ENCODE measurements around the gene GAS7.
"Not testable (repeated sequence)": the region's sequence is repeated elsewhere in the genome, so short reads cannot be mapped to it uniquely, and the experiment has no call there.

Gene GAS7

DNA sequence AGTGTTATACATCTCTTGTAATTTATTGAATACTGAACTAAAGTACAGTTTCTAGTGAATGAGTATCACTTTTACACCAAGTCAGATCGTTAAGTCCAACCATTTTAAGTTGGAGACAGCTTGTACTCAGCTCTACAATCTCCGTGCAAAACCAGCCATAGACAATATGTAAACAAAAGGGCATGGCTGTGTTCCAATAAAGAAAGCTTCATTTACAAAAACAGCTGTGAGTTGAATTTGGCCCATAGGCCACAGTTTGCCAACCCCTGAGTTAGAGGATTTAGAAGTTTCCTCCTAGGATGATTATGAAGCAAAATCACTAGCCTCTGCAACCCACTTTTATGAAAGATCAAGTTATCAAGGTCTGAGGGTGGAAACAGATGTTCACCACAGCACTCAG, 187.7 kb downstream of the GAS7 start:
- DNase-seq, result no peak

DNA sequence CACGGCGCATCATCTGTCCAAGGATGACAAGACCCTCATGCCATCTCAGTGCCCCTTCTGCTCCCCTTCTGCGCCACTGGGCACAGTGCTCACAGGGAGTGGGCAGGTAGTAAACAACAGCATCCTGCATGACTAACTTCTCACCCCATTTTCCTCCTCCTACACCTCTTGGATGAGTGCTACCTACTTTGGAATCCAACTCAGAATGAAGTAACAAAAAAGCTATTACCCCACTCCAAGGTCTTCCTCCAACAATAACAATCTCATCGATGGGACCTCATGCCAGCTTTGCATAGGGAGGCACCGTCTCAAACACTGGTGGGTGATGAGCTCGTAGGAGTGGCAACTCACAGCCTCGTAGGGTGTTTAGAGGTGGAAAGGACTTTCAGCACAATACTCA, 194.7 kb downstream of the GAS7 start:
- DNase-seq, result no peak

DNA sequence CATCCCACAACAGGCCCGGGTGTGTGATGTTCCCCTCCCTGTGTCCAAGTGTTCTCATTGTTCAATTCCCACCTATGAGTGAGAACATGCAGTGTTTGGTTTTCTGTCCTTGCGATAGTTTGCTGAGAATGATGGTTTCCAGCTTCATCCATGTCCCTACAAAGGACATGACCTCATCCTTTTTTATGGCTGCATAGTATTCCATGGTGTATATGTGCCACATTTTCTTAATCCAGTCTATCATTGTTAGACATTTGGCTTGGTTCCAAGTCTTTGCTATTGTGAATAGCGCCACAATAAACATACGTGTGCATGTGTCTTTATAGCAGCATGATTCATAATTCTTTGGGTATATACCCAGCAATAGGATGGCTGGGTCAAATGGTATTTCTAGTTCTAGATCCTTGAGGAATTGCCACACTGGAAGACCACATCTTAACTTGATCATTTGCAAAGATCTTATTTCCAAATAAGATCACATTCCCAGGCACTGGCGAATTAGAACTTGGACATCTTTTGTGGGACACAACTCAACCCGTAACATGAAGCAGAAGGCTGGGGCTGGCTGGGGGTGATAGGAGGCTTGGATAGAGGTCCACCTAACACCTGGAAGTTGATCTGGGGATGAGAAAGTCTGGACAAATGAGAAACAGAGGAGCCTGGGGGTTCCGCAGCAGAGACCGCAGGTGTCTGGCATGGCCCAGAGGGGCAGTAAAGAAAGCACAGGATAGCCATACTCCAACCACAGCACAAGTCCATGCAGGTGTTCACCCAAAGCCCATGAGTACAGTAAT, 195.6 kb downstream of the GAS7 start:
- DNase-seq, result not testable (repeated sequence)

DNA sequence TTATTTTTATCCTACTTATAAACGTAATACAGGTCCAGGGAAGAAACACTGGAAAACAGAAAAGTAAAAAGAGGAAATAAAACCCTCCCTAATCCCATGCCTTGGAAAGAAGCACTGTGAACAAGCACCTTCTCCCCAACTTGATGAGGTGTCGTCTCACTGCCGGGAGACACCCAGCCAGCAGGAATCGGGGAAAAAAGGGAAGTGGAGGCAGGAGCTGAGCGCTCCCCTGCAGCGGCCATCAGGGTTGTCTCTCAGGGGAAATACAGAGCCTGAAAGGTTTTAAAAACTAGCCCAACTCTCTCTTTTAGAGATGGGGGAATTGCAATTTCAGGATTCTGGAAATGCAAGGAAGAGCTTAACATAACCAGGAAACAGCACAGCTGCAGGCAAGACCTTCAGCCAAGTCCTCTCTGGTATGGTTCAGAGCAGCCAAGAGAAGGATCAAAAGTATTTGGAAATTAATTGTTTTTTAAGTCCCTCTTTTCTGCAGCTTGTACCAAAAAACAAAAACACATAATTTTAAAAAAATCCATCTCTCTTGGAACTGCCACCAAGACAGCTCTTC, 197.0 kb downstream of the GAS7 start:
- DNase-seq, result no peak

DNA sequence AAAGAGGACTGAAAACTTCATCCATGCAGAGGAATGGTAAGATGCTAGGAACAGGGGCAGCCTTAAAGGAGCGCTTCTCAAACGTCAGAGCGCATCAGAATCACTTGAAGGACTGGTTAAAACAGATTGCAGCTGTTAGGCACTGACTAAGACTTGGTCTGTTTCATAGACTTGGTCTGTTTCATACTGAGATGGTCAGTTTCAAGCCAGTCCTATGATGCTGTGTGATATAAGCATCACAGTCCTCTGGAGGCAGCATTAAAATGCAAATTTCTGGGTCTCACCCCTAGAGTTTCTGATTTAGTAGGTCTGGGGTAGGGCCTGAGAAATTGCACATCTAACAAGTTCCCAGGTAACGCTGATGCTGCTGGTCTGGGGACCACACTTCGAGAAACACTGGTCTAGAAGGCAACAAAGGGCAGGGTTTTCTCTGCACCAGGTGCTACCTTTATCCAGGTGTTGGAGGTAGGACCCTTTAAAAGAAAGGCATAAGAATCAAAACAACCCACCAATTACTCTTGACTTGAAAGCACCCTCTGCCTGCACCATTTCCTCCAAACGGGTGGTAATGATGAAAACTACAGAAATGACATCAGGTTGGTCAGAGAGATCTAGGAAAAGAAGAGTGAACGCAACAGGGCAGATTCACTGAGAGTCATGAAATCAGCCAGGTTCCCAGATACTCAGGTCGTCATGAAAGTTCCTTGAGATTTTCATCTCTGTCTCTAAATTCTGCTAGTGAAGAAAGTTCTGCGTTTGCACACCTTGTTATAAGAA, 198.3 kb downstream of the GAS7 start:
- no peak for DNase-seq

DNA sequence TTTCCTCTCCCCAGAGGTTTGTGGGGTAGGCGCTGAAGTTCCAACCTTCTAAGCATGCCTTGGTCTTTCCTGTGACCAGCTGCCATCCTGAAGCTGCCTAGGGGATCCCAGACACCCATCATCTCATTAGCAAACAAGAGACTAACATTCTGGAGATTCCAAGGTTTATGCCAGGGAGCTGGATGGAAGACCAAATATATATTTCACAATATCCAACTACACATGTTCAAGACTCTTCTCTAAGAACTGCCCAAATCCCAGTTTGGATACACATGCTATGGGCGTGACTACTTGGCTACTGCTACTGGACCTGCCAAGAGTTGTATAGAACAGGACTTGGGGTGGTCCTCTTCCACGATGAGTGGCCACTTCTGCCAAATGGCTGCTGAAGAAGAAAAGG, 200.3 kb downstream of the GAS7 start:
- no peak for DNase-seq

DNA sequence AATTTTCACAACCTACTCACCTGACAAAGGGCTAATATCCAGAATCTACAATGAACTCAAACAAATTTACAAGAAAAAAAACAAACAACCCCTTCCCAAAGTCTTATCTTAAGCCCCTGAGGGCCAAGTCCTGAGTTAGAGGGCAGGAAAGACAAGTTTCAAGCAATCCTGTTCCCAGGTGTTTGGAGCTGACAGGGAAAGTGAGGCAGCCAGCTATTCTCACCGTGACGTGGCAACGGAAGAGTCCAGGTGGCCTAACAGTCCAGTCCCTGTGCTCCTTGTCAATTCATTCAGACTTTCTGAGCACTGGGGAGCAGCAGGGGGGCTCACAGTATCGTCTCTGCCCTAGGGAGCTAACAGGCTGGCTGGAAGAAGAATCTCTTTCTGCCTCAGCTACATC, 203.6 kb downstream of the GAS7 start:
- no peak for DNase-seq

DNA sequence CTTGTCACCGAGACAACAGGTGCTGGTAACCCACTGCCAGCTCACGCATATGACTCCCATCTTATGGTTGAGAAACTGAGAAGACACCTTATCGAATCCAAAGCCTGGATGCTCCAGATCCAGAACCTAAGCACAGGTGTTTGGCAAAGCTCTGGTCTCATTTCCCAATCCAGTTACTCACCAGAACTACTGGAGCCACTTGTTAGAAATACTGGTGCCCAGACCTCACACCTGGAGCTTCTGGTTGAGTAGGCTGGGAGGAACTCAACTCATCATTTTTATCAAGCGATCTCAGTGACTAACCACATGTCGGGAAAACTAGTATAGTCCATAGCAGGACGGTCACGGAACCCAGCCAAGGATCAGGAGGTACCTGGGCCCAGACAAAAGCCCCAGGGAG, 206.6 kb downstream of the GAS7 start:
- no peak for DNase-seq

DNA sequence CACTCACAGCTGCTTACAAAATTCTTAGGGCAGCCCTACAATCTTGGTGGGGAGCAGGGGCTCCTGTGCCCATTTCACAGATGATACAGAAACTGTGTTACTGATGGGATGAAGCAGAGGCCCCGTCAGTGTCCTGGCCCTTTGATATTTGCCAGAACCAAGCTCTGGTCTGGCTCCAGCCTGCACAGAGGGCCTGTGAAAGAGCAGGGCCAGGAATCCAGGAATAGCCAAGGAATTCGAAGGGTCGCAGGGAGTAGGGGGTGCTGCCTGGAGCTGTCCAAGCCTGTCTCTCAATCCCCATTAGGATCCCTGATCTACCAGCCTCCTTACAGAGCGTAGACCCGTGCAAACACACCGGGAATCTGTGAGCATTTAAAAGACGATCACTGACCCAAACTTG, 207.1 kb downstream of the GAS7 start:
- no peak for DNase-seq

DNA sequence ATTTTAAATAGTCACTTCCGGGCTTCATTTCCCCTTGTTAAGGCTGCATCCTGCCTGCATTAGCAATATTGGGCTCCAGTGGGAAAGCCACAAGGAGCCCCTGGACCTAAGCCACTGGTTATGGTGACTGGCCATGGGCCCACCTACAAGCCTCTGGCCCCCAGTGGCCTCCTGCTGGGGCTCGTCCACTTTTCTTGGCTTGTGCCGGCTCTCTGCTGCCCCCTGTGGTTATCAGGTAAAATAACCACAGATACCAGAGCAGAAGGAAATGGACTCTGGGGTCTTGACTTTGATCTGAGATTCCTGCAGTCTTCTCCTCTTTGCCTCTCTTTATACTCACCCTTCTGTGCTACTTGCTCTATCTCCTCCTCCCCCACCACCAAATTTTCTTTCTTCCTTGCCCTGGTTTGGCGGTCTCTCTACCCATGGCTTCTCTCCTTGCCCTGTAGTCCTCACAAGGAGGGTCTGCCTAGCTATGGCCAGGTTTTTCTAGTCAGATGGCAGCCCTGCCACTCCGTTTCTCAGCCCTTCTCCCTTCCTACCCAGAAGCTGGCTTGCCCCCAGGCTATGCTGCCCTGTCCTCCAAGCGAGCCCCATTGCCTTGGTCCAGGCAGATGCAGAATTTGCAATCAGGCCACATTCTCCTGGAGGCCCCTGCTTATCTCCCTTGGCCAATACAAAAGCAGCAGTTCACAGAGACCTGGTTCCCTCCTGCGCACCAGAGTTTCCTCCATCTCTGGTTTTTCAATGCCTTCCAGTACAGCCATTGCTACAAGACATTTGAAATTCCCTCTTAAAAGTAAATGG, 210.4 kb downstream of the GAS7 start:
- DNase-seq, result peak; percentile 24

DNA sequence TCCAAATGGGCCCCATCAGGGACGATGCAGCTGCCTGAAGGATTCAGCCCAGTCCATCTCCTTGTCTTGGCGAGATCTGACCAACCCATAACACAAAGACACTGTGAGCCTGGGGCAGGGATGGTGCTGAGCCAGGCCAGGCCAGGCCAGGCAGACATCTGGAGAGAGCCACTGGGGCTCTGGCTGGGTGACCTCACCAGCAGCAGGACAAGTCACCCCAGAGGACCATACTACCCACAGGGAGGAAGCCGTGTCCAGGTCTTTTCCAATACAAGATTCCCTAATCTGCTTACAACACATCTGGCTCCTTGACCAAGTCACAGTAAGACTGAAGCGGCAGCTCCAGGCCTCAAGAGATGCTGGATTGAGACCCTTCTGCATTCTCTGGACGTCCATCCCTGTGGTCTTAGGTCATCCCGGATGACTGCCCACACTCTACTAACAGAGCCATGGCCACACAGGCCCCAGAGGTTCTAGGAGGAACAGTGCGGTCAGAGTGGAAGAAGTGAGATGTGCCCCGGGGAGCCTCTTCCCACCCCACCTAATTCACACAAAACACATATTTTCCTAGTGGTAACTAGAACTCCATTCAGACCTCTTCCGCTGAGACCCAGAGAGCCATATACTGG, 211.5 kb downstream of the GAS7 start:
- DNase-seq, result no peak

DNA sequence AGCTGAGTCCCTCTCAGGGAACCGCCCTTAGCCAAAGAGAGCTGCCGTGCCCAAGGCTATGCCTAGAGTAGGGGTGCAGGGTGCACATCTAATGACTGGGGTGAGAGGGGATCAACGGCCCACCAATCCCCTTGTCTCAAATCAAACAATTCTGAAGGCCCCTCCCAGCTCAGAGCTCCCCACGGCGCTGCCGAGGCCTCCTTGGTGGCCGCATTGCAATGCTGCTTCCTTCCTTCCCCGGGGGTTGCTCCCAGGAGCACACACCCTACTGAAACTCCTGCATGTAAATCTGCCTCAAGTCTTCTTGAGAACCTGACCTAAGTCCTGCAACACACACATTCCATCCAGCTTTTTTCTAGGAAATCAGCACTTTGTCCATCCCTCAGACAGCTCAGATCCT, 212.8 kb downstream of the GAS7 start:
- DNase-seq, result no peak

DNA sequence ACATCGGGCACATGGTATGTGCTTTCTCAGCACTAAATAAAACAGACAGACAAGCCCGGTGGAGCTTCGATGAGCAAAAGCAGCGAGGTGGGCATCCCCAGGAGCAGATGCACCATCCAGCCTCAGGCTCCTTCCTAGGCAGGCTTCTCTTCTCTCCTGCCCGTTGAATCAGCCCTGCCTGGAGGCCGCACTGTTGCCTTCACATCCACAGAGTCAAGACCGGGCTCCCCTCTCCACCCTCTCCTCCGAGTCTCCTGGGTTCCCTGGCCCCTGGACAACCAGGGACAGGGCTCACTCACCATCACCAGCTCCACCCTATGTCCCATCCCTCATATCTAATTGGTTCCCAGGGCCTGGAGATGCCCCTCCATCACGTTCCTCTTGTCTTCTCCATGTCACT, 213.6 kb downstream of the GAS7 start:
- DNase-seq, result no peak

DNA sequence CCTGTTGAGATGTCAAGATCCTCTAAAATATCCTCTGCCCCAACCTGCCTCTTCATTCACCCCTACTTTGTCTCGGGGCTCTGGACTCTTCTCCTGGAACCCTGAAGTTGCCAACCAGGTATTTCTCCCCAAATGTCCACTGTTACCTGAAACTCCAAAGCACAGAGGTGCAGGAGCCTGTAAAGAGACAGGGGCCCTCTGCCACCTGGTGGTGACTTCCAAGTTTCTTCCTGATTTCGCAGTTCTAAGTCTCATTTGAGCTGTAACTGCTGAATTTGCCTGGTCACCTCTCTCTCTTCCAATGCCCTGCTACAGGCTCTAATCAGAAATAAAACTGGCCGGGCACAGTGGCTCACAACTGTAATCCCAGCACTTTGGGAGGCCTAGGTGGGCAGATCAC, 216.2 kb downstream of the GAS7 start:
- no peak for DNase-seq

DNA sequence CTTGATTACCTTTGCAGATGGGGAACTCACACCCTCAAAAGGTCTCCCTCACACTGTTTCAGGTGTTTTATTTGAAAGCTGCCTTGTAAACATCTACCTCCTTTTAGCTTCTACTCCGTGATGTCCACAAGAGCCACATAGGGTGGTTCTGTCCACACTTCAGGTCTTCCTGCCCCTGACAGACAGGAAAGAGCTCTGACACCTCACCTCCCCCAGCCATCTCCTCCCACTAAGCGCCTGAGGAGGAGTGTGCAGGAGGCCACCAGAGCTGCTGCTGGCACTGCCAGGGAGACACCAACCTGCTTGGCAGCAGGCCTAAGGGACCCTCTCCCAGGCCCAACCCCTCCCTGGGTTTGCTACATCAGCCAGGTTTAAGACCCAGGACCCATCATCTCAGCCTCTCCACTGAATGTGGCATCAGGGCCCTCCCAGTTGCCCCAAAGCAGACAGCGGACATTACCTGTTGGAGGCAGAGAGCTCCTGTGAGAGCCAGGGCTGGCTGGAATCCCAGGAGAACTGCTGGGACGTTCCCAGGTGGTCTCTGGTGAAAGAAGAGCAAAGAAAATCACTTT, 217.0 kb downstream of the GAS7 start:
- DNase-seq, result no peak

DNA sequence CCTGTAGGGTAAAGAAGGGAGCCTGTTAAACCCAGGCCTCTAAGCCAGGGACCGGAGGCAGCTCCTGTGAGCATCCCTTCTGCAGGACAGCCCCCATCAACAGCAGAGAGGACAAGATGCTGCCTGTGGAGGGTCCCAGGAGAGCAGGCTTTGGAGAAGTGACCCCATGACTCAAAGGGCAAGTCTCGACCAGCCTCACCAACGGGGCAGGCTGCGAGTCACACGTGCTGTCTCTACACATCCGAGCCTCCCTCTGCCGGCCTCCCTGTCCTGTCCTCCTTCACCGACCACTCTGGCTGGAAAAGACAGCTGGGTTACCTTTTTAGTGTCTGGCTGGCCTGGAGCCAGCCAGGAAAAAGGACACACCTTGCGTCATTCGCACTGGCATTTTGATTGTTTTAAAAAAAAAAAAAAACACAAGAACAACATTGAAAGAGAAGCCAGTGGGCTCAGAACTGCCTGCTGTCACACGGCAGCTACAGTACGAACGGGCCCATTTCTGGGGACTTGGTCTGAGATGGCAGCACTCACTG, 218.9 kb downstream of the GAS7 start:
- no peak for DNase-seq

DNA sequence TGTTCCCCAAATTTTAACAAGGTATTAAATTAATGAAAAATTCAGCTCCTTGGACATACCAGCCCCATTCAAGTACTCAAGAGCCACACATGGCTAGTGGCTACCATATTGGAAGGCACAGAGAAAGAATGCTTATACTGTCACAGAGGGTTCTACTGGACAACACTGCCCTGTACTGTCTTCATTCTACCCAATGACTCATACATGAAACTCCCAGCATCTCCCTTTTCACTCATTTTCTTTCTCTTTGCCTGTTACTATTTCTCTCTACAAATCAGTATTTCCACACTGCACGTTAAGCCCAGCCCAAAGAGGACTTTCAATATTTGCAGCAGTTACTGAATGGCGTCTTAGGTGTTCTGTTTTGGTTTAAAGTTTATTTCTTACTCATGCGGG, 221.2 kb downstream of the GAS7 start:
- no peak for DNase-seq

DNA sequence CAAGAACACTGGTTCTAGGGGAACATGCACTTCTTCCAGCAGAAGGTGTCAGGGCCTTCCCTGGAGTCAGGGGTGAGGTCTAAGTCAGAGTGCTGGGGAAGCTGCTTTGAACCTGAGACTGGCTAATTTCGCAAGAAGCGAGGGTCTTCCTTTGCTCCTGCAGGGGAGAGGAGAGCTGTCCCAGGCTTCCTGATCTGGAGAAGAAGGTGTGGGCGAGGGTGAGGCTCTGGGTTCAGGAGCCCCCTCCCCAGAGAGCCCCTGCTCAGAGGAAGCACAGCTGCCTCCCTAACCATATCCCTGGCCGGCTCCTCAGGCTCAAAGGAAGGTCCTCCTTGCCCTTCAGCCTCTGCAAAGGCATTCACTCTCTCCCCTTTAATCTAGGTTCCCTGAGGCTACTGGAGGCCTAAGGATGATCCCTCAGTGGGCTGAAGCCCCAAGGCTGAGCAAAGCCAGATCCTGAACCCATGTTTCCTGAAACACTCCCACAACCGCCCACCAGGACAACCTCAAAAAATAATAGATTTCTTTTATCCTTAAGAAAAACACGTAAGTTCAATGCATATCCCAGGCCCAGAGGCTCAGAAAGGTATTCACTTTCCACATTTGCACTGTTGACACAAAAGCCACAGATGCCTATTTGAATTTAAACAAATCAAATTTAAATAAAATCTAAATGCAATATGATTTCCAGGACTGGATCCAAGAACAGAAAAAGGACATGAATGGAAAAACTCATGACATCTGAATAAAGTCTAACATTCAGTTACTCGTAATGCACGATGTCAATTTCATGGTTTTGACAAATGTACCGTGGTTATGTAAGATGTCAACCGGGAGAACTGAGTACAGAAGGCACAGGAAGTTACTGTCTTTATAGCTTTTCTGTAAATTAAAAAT, 221.9 kb downstream of the GAS7 start:
- no peak for DNase-seq

DNA sequence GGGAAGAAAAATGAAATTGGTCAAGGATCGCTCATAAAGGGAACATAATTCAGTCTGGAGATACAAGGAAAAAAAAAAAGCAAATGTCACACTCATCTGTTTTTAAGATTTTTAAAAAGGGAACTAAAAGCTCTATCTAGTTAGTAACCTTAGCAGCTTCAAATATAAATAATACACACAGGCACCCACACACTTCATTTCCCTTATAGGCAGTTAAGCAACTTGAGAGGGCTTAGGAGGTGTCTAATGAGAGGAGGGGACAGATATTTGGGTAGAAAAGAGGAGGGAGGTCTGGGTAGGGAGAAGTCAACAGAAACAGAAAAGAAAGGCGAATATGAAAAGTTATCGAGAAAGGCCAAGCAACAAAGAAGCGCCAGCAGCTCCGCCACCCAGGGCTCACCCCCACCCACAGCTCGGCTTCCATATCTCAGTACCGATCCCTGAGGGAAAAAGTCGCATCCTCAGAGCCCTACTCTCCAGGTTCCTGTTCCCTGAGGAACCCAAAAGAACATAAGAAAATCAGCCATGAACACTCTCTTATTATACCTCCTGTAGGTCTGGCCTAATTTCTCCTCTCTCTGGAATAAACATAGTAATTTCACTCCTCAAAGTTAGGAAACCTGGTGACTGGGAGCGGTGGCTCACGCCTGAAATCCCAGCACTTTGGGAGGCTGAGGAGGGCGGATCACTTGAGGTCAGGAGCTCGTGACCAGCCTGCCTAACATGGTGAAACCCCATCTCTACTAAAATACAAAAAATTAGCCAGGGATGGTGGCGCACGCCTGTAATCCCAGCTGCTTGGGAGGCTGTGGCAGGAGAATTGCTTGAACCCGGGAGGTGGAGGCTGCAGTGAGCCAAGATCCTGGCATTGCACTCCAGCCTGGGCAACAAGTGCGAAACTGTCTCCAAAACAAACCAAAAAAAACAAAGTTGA, 223.7 kb downstream of the GAS7 start:
- DNase-seq, result no peak

All from activated CD4-positive, alpha-beta T cell treated with anti-CD3 and anti-CD28 coated beads for 48 hours (primary cell).